HEK293T (cell line): Measurements from ENCODE around the gene ANK2.

Source experiments
- CTCF ChIA-PET: fragments of 350-600 bp; formaldehyde crosslinking; extraction: SDS; loops from one replicate; lab custom pipeline; 2021; ENCODE audit warnings: antibody characterized with exemption, inconsistent platforms; lab: Yijun Ruan, JAX
- POLR2A ChIA-PET: fragments of 350-600 bp; formaldehyde crosslinking; extraction: SDS; loops from one replicate; lab custom pipeline; 2020; ENCODE audit warnings: antibody characterized with exemption, inconsistent platforms; lab: Yijun Ruan, JAX
- DNase-seq: peaks from one replicate; pipeline ENCODE4 v3.0.0; 2012; ENCODE audit warnings: mixed read lengths; ENCODE audit errors: extremely low spot score
- ARNT ChIP-seq: fragments of 450-650 bp; IDR thresholded peaks from 2 replicates; pipeline ENCODE4 v1.6.1; 2017; ENCODE audit warnings: mild to moderate bottlenecking
- BHLHE40 ChIP-seq: fragments of 450-650 bp; IDR thresholded peaks from 2 replicates; pipeline ENCODE4 v1.6.1; 2016; ENCODE audit warnings: mild to moderate bottlenecking, moderate library complexity, borderline replicate concordance
- CTBP1 ChIP-seq: fragments of 450-650 bp; IDR thresholded peaks from 2 replicates; pipeline ENCODE4 v1.6.1; 2016; ENCODE audit warnings: borderline replicate concordance
- ELF4 ChIP-seq: fragments of 450-650 bp; IDR thresholded peaks from 2 replicates; pipeline ENCODE4 v1.6.1; 2017; ENCODE audit warnings: antibody characterized with exemption
- FOXA1 ChIP-seq: fragments of 450-650 bp; IDR thresholded peaks from 2 replicates; pipeline ENCODE4 v1.6.1; 2016; ENCODE audit warnings: mild to moderate bottlenecking
- FOXK2 ChIP-seq: fragments of 450-650 bp; IDR thresholded peaks from 2 replicates; pipeline ENCODE4 v1.6.1; 2016; ENCODE audit warnings: mild to moderate bottlenecking
- FOXM1 ChIP-seq: fragments of 450-650 bp; IDR thresholded peaks from 2 replicates; pipeline ENCODE4 v1.6.1; 2017; ENCODE audit warnings: mild to moderate bottlenecking, borderline replicate concordance
- HDGF ChIP-seq: fragments of 450-650 bp; IDR thresholded peaks from 2 replicates; pipeline ENCODE4 v1.6.1; 2017; ENCODE audit warnings: antibody characterized with exemption, borderline replicate concordance
- L3MBTL2 ChIP-seq: fragments of 450-650 bp; conservative IDR thresholded peaks from 2 replicates; pipeline ENCODE4 v1.6.1; 2016; ENCODE audit warnings: mild to moderate bottlenecking
- LEF1 ChIP-seq: fragments of 450-650 bp; IDR thresholded peaks from 2 replicates; pipeline ENCODE4 v1.6.1; 2017; ENCODE audit warnings: mild to moderate bottlenecking, borderline replicate concordance
- NFRKB ChIP-seq: fragments of 450-650 bp; IDR thresholded peaks from 2 replicates; pipeline ENCODE4 v1.6.1; 2016; ENCODE audit warnings: mild to moderate bottlenecking, moderate library complexity
- PKNOX1 ChIP-seq: fragments of 450-650 bp; IDR thresholded peaks from 2 replicates; pipeline ENCODE4 v1.6.1; 2016
- SP1 ChIP-seq: fragments of 450-650 bp; IDR thresholded peaks from 2 replicates; pipeline ENCODE4 v1.6.1; 2017
- SUZ12 ChIP-seq: fragments of 450-650 bp; IDR thresholded peaks from 2 replicates; pipeline ENCODE4 v1.6.1; 2016; ENCODE audit warnings: mild to moderate bottlenecking
- TARDBP ChIP-seq: fragments of 450-650 bp; IDR thresholded peaks from 2 replicates; pipeline ENCODE4 v1.6.1; 2016
- ZNF384 ChIP-seq: fragments of 450-650 bp; IDR thresholded peaks from 2 replicates; pipeline ENCODE4 v1.6.1; 2016

Gene ANK2

DNA sequence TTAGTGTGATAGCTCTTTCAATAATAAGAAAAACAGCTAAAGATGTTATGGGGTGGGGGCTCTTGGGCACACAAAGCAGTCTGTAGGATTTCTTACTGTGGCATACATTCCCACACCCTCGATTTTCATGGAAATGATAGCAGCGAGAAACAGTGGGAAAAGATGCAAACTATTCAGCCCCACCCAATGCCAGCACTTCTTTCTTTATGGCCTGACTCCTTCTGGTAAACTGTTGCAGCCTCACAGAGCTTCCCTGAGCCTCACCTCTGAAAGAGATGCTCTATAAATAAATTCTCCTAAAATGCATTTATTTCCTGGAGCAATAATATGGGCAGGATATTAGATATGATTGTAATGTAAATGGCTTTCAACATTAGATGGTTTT lies 910 bp downstream of the ANK2 start:
- DNase-seq, result no peak
- POLR2A ChIA-PET, result no interaction called here
- TF ChIP-seq FOXM1 (no peak), ZNF384 (no peak)
- CTCF ChIA-PET, result interaction anchor here (0.7 kb wide), 1 partner anchor 97 kb away, joined by 3 read pairs; no protein-coding TSS in a partner anchor

- ChIA-PET POLR2A (no interaction called here), CTCF (interaction anchor here (0.7 kb wide), 1 partner anchor 97 kb away, joined by 3 read pairs; no protein-coding TSS in a partner anchor)
- TF ChIP-seq ARNT (no peak), BHLHE40 (no peak), HDGF (no peak), FOXA1 (no peak), TARDBP (no peak), FOXM1 (no peak), FOXK2 (no peak), L3MBTL2 (no peak), PKNOX1 (no peak), CTBP1 (no peak), ELF4 (no peak), LEF1 (no peak)
- no peak for DNase-seq
These were observed 1.4 kb downstream of the ANK2 start for GRCh38 chr4:113050837-113051236.

DNA sequence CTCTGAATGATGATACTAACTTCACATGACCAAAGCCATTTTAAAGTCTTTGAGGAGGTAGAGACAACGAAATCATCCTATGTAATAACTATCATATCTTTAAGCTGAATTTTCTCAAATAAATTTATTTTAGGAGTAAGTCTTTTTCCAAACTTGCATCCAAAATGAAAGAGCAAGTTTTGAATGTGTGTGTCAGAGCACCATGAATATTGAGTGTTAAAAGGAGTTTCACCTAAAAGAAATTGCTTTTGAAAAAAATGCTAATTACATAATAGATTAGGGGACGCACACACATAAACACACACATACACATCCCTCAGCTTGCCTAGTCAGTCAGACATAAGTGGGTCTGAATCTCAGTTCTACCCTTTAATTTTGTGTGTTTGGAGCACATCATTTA lies 1.9 kb downstream of the ANK2 start:
- ChIA-PET POLR2A (no interaction called here), CTCF (no interaction called here)
- TF ChIP-seq L3MBTL2 (no peak), LEF1 (no peak), ZNF384 (no peak), PKNOX1 (no peak), BHLHE40 (no peak), NFRKB (no peak), ARNT (no peak), TARDBP (no peak), ELF4 (no peak), FOXK2 (no peak)
- no peak for DNase-seq

GRCh38 chr4:113052379-113052951 lies 3.0 kb downstream of the ANK2 start:
- TF ChIP-seq ELF4 (no peak), CTBP1 (no peak), ZNF384 (no peak), FOXA1 (no peak), SP1 (no peak)
- DNase-seq, result no peak
- ChIA-PET POLR2A (no interaction called here), CTCF (no interaction called here)

DNA sequence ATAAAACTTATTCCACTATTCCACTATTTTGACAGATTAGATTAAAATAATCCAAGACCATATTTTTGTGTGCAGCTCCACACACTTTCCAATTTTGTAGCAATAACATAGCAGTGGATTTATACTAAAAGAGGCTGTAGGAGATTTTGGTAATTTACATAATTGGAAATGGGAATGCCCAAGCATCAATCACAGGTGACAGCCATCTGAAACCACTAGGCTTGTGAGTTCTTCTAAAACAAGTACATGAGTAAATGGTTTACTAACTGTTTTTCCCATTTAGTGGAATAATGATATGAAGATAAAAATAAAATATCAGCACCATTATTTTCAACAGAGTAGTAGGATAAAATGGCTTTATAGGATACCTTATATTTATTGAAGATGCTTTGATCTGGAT lies 4.4 kb downstream of the ANK2 start:
- POLR2A ChIA-PET, result no interaction called here
- TF ChIP-seq PKNOX1 (peak; percentile 61), HDGF (no peak), SP1 (no peak), L3MBTL2 (no peak)
- no peak for DNase-seq
- CTCF ChIA-PET, result no interaction called here

GRCh38 chr4:113056318-113056717 lies 6.9 kb downstream of the ANK2 start:
- no peak for DNase-seq
- CTCF ChIA-PET, result no interaction called here
- POLR2A ChIA-PET, result no interaction called here
- TF ChIP-seq ZNF384 (no peak), HDGF (no peak), PKNOX1 (no peak), FOXM1 (no peak), CTBP1 (no peak), FOXK2 (no peak)

- CTCF ChIA-PET, result no interaction called here
- no peak for DNase-seq
These were observed 8.4 kb downstream of the ANK2 start for GRCh38 chr4:113057891-113058290.

More at GRCh38 chr4:113057891-113058290, 8.4 kb downstream of the ANK2 start:
- TF ChIP-seq NFRKB (no peak), ELF4 (no peak), TARDBP (no peak), BHLHE40 (no peak), L3MBTL2 (no peak), LEF1 (no peak), FOXM1 (no peak), SP1 (no peak), HDGF (no peak), FOXA1 (no peak), SUZ12 (no peak), PKNOX1 (no peak), ZNF384 (no peak), ARNT (no peak), FOXK2 (no peak), CTBP1 (no peak)
- POLR2A ChIA-PET, result no interaction called here
